ENCODE measurements around the gene RAPGEF3. TPM values are rescaled to one million over a fixed set of nuclear protein-coding genes. Genes with fewer than 3 reads are reported as not detected.

RAPGEF3 gene
- total RNA-seq, 1 experiment from 2014 or later = 8.2 TPM

DNA sequence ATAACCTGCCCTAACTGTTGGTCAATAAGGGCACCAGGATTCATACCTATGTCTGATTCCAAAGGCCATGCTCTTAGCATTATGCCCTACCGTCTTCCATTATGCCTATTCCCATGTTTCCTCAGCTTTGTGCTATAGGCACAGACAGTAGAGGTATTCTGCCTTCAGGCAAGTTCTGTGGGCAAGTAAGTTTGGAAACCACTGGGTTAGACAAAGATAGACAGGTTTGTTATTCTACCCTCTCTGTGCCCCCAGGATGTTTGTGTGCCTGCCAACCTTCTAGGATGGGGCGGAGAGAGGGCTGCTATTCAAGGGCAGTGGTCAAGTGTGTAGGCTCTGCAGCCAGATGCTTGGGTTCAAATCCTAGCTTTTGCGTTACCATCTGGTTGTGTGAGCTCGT lies 4.6 kb downstream of the RAPGEF3 start:
- peaks cover 51% of the 10 kb centered on the region for H3K4me1 Mint-ChIP-seq (ENCODE audit: low read depth, unreplicated experiment)
- BruUV-seq (replicated peaks) = TSS peak; percentile 74
- intact Hi-C loops (cut with micrococcal nuclease; ENCODE audit: unreplicated experiment) = no loop called here
- no peak for DNase-seq
- no peaks in the 10 kb centered on the region for H3K9me3 Mint-ChIP-seq (ENCODE audit: low read depth, unreplicated experiment)
- peak overlapping the region; percentile 68 for H3K27ac Mint-ChIP-seq (ENCODE audit: unreplicated experiment)
- CTCF ChIA-PET = interaction anchor here (1.2 to 3.3 kb wide), 3 partner anchors 10 to 13 kb away, joined by 3 to 21 read pairs (median 13); no protein-coding TSS in a partner anchor
- TF ChIP-seq, protein P1, sequence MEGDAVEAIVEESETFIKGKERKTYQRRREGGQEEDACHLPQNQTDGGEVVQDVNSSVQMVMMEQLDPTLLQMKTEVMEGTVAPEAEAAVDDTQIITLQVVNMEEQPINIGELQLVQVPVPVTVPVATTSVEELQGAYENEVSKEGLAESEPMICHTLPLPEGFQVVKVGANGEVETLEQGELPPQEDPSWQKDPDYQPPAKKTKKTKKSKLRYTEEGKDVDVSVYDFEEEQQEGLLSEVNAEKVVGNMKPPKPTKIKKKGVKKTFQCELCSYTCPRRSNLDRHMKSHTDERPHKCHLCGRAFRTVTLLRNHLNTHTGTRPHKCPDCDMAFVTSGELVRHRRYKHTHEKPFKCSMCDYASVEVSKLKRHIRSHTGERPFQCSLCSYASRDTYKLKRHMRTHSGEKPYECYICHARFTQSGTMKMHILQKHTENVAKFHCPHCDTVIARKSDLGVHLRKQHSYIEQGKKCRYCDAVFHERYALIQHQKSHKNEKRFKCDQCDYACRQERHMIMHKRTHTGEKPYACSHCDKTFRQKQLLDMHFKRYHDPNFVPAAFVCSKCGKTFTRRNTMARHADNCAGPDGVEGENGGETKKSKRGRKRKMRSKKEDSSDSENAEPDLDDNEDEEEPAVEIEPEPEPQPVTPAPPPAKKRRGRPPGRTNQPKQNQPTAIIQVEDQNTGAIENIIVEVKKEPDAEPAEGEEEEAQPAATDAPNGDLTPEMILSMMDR (IDR thresholded peaks at IDR 0.05; ENCODE audit: unreplicated experiment) = no peak
- peaks cover 23% of the 10 kb centered on the region for H3K36me3 Mint-ChIP-seq (ENCODE audit: insufficient read depth, unreplicated experiment)
- H3K4me3 Mint-ChIP-seq (ENCODE audit: low read depth, unreplicated experiment) = peak overlapping the region; percentile 18
- no peaks in the 10 kb centered on the region for H3K27me3 Mint-ChIP-seq (ENCODE audit: unreplicated experiment)

DNA sequence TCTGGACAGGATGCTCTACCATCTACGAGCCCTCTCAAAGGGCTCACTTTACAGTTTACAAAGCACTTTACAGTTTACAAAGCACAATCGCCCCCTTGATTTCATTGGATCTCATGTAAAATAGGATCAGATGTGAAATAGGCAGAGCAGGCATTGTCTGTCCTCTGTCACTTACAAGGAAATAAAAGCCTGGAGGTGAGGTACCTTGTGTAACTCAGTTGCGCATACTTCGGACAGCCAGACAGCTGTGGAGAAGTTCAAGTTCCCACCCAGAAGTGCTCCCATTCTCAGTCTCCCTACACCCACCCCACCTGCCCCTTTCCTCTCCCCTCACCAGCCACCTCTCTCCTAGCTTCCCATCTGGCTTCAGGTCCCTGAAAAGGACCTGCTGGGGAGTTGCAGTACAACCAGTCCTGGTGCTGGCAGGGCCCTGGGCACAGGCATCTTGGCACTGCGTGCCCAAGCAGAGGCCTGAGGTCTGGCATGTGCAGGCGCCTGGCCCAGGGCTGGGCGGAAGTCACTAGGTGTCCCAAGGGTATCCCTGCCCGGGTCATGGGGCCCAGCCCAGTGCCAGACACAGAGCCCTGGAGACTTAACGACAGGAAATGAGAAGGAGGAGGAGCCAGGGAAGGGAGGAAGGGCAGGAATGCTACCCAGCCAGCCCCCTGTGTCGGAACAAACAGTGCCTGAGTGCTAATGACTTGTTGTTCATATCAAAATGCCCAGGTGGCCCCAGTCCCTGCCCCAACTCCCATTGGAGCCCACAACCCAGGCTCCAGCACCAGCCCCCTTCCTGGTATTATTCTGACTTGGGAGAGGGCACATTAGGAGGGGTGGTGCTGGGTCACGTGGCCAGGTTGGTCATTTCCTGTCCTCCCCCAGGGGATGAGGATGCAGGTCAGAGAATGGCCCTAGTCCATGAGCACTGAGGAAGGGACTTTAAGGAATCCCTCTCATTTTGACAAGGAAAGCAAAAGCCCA lies 5.4 kb downstream of the RAPGEF3 start:
- intact Hi-C loops (cut with micrococcal nuclease; ENCODE audit: unreplicated experiment) = no loop called here
- H3K4me1 Mint-ChIP-seq (ENCODE audit: low read depth, unreplicated experiment) = peaks cover 51% of the 10 kb centered on the region
- TF ChIP-seq, protein P1 (IDR thresholded peaks at IDR 0.05; ENCODE audit: unreplicated experiment) = no peak
- CTCF ChIA-PET = interaction anchor here (1.2 to 3.3 kb wide), 2 partner anchors 12 to 13 kb away, joined by 3 to 21 read pairs; no protein-coding TSS in a partner anchor
- H3K36me3 Mint-ChIP-seq (ENCODE audit: insufficient read depth, unreplicated experiment) = peaks cover 19% of the 10 kb centered on the region
- peak overlapping the region; percentile 68 for H3K27ac Mint-ChIP-seq (ENCODE audit: unreplicated experiment)
- no peaks in the 10 kb centered on the region for H3K9me3 Mint-ChIP-seq (ENCODE audit: low read depth, unreplicated experiment)
- DNase-seq = peak; percentile 65
- no TSS peak for BruUV-seq (replicated peaks)
- H3K27me3 Mint-ChIP-seq (ENCODE audit: unreplicated experiment) = no peaks in the 10 kb centered on the region
- H3K4me3 Mint-ChIP-seq (ENCODE audit: low read depth, unreplicated experiment) = peak overlapping the region; percentile 42

DNA sequence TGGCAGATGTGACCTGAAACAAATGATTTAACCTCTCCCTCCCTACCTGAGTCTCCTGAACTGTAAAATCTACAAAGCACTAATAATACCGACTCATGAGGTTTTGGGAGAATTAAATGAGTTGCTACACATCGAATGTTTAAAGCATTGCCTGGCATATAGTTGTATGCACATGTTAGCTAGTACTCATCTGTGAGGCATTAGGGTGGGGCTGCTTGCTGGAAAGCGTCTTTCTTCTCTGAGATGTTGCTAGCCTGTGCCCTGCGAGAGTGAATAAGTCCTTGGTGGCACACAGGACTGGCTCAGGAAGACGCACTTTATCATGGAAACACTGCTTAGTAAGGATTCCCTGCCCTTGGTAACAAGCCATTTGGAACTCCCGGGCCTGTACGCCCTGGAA lies 6.1 kb downstream of the RAPGEF3 start:
- H3K9me3 Mint-ChIP-seq (ENCODE audit: low read depth, unreplicated experiment) = no peaks in the 10 kb centered on the region
- H3K27ac Mint-ChIP-seq (ENCODE audit: unreplicated experiment) = peak overlapping the region; percentile 68
- BruUV-seq (replicated peaks) = no TSS peak
- H3K4me1 Mint-ChIP-seq (ENCODE audit: low read depth, unreplicated experiment) = peaks cover 48% of the 10 kb centered on the region
- peaks cover 19% of the 10 kb centered on the region for H3K36me3 Mint-ChIP-seq (ENCODE audit: insufficient read depth, unreplicated experiment)
- H3K27me3 Mint-ChIP-seq (ENCODE audit: unreplicated experiment) = no peaks in the 10 kb centered on the region
- no peak for DNase-seq
- H3K4me3 Mint-ChIP-seq (ENCODE audit: low read depth, unreplicated experiment) = peak overlapping the region; percentile 42
- TF ChIP-seq, protein P1 (IDR thresholded peaks at IDR 0.05; ENCODE audit: unreplicated experiment) = no peak
- intact Hi-C loops (cut with micrococcal nuclease; ENCODE audit: unreplicated experiment) = no loop called here
- CTCF ChIA-PET = no interaction called here

DNA sequence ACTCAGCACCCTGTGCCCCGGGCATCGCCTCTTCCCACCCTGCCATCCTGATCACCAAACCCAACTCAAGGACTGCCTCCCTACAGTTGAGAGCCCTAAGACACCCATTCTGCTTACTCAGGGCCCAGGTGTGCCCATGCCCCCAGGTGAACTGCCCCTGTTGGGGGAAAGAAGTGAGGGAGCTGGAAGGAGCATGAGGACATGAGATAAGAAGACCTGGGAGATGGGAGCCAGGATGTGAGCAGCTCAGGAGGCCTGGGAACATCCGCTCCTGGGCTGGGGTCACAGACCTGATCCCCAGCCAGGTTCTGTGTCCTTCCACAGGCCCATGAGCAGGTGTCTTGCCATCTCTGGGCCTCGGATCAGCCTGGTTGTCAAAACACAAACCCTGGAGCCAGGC lies 6.6 kb downstream of the RAPGEF3 start:
- no peak overlapping the region for H3K27ac Mint-ChIP-seq (ENCODE audit: unreplicated experiment)

More for the DNA sequence above, 6.6 kb downstream of the RAPGEF3 start:
- no TSS peak for BruUV-seq (replicated peaks)
- DNase-seq = no peak
- TF ChIP-seq, protein P1 (IDR thresholded peaks at IDR 0.05; ENCODE audit: unreplicated experiment) = no peak
- CTCF ChIA-PET = no interaction called here
- H3K4me3 Mint-ChIP-seq (ENCODE audit: low read depth, unreplicated experiment) = no peak overlapping the region
- no peaks in the 10 kb centered on the region for H3K27me3 Mint-ChIP-seq (ENCODE audit: unreplicated experiment)
- intact Hi-C loops (cut with micrococcal nuclease; ENCODE audit: unreplicated experiment) = no loop called here
- H3K9me3 Mint-ChIP-seq (ENCODE audit: low read depth, unreplicated experiment) = no peaks in the 10 kb centered on the region
- peaks cover 16% of the 10 kb centered on the region for H3K36me3 Mint-ChIP-seq (ENCODE audit: insufficient read depth, unreplicated experiment)
- H3K4me1 Mint-ChIP-seq (ENCODE audit: low read depth, unreplicated experiment) = peaks cover 43% of the 10 kb centered on the region
